GM20431 (cell line): Measurements from ENCODE around the gene GATC.
"Not testable (repeated sequence)": the region's sequence is repeated elsewhere in the genome, so short reads cannot be mapped to it uniquely, and the experiment has no call there.

Source experiments
- in situ Hi-C: fragments of 300-500 bp; cut with MseI, MboI; formaldehyde crosslinking; loops from one replicate; pipeline ENCODE4 v1.15.0; 2020; ENCODE audit warnings: low sequenced_read_pairs; ENCODE audit not compliant: unreplicated experiment

Gene GATC

GRCh38 chr12:120468821-120469449 is 22.7 kb downstream of the GATC start:
- in situ Hi-C loops, result no loop called here

GRCh38 chr12:120469450-120470149 is 23.4 kb downstream of the GATC start, which contains the start of gene SRSF9:
Gene SRSF9, minus strand, starts transcription at chr12:120469748. Its CDS starts 139 bp downstream, at chr12:120469609.
- in situ Hi-C loops, result no loop called here

GRCh38 chr12:120470150-120470784 is 24.0 kb downstream of the GATC start:
- in situ Hi-C loops, result no loop called here

GRCh38 chr12:120472521-120472920 is 26.3 kb downstream of the GATC start:
- in situ Hi-C loops, result no loop called here

- in situ Hi-C loops, result no loop called here
Observed at GRCh38 chr12:120473807-120474615, 27.8 kb downstream of the GATC start.

GRCh38 chr12:120474616-120474960 is 28.3 kb downstream of the GATC start:
- in situ Hi-C loops, result no loop called here

GRCh38 chr12:120475643-120476042 is 29.4 kb downstream of the GATC start:
- in situ Hi-C loops, result no loop called here

- in situ Hi-C loops, result no loop called here
Observed at GRCh38 chr12:120479458-120479857, 33.2 kb downstream of the GATC start.

GRCh38 chr12:120480211-120480610 is 34.0 kb downstream of the GATC start:
- in situ Hi-C loops, result no loop called here

GRCh38 chr12:120481022-120481767 is 35.0 kb downstream of the GATC start:
- in situ Hi-C loops, result no loop called here

GRCh38 chr12:120483621-120484020 is 37.4 kb downstream of the GATC start:
- in situ Hi-C loops, result no loop called here

GRCh38 chr12:120485961-120486881 is 40.0 kb downstream of the GATC start:
- in situ Hi-C loops, result no loop called here

- in situ Hi-C loops, result not testable (repeated sequence)
Observed at GRCh38 chr12:120487552-120487951, 41.3 kb downstream of the GATC start.

- in situ Hi-C loops, result no loop called here
Observed at GRCh38 chr12:120488057-120488640, 41.9 kb downstream of the GATC start.

GRCh38 chr12:120489018-120489417 is 42.8 kb downstream of the GATC start:
- in situ Hi-C loops, result no loop called here

GRCh38 chr12:120490325-120490724 is 44.1 kb downstream of the GATC start:
- in situ Hi-C loops, result no loop called here

GRCh38 chr12:120490833-120491512 is 44.7 kb downstream of the GATC start:
- in situ Hi-C loops, result no loop called here

- in situ Hi-C loops, result no loop called here
Observed at GRCh38 chr12:120495186-120495730, 49.0 kb downstream of the GATC start.
